Activated CD8-positive, alpha-beta T cell treated with anti-CD3 and anti-CD28 coated beads for 36 hours (primary cell): ENCODE data around the gene DPYD. TPM values are rescaled to one million over a fixed set of nuclear protein-coding genes. Genes with fewer than 3 reads are reported as not detected.

Source experiments
- ATAC-seq: fragments of 200-7000 bp; cut with Tn5 transposase; one replicate; pipeline ENCODE4 v1.10.0; 2021; ENCODE audit warnings: mild to moderate bottlenecking, moderate library complexity
- CTCF ChIA-PET: fragments of 350-600 bp; sonication (Branson Sonifier 250); formaldehyde crosslinking; loops from one replicate; lab custom pipeline; 2021; ENCODE audit warnings: antibody characterized with exemption; lab: Charles Lee
- POLR2A ChIA-PET: fragments of 350-600 bp; sonication (Branson Sonifier 250); formaldehyde crosslinking; loops from one replicate; lab custom pipeline; 2021; ENCODE audit warnings: antibody characterized with exemption; lab: Charles Lee
- DNase-seq: peaks from one replicate; pipeline ENCODE4 v3.0.0-alpha.2; 2020
- H3K27ac Mint-ChIP-seq: one replicate; pipeline ENCODE4 v1.8.0; 2021; ENCODE audit warnings: mild to moderate bottlenecking, mixed read lengths
- H3K27me3 Mint-ChIP-seq: one replicate; pipeline ENCODE4 v1.8.0; 2021; ENCODE audit warnings: mixed read lengths
- H3K36me3 Mint-ChIP-seq: one replicate; pipeline ENCODE4 v1.8.0; 2021; ENCODE audit warnings: low read depth, mixed read lengths
- H3K4me1 Mint-ChIP-seq: one replicate; pipeline ENCODE4 v1.8.0; 2021; ENCODE audit warnings: low read depth, mixed read lengths
- H3K4me3 Mint-ChIP-seq: one replicate; pipeline ENCODE4 v1.8.0; 2021; ENCODE audit warnings: mild to moderate bottlenecking, moderate library complexity, mixed read lengths
- H3K9me3 Mint-ChIP-seq: one replicate; pipeline ENCODE4 v1.8.0; 2021; ENCODE audit warnings: mixed read lengths
- intact Hi-C: fragments of 100-400 bp; cut with micrococcal nuclease; formaldehyde crosslinking; loops from one replicate; pipeline ENCODE4 v1.10.0; 2022
- total RNA-seq, 2 experiments: library from RNA; stranded (reverse); gene quantifications; one replicate each; pipeline ENCODE4 v1.2.3, GENCODE V29; 2021
- TF ChIP-seq, protein P1 (sequence below): fragments of 200-600 bp; IDR thresholded peaks from one replicate; pipeline ENCODE4 v1.8.0; 2022; ENCODE audit warnings: antibody characterized with exemption, mild to moderate bottlenecking

The DPYD gene
- total RNA-seq, 2 experiments from 2014 or later: 10.7 to 10.8 TPM

DNA sequence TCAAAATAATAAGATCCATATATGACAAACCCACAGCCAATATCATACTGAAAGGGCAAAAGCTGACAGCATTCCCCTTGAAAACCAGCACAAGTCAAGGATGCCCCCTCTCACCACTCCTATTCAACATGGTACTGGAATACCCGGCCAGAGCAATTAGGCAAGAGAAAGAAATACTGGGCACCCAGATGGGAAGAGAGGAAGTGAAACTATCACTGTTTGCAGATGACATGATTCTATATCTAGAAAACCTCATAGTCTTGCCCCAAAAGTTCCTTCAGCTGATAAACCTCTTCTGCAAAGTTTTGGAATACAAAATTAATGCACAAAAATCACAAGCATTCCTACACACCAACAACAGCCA lies 756.6 kb downstream of the DPYD start:
- DNase-seq: no peak
- TF ChIP-seq, protein P1, sequence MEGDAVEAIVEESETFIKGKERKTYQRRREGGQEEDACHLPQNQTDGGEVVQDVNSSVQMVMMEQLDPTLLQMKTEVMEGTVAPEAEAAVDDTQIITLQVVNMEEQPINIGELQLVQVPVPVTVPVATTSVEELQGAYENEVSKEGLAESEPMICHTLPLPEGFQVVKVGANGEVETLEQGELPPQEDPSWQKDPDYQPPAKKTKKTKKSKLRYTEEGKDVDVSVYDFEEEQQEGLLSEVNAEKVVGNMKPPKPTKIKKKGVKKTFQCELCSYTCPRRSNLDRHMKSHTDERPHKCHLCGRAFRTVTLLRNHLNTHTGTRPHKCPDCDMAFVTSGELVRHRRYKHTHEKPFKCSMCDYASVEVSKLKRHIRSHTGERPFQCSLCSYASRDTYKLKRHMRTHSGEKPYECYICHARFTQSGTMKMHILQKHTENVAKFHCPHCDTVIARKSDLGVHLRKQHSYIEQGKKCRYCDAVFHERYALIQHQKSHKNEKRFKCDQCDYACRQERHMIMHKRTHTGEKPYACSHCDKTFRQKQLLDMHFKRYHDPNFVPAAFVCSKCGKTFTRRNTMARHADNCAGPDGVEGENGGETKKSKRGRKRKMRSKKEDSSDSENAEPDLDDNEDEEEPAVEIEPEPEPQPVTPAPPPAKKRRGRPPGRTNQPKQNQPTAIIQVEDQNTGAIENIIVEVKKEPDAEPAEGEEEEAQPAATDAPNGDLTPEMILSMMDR: no peak
- no peaks in the 10 kb centered on the region for H3K4me1 Mint-ChIP-seq
- intact Hi-C loops: no loop called here
- H3K27ac Mint-ChIP-seq: no peak overlapping the region
- no peaks in the 10 kb centered on the region for H3K27me3 Mint-ChIP-seq
- peaks cover 9% of the 10 kb centered on the region for H3K9me3 Mint-ChIP-seq
- ChIA-PET POLR2A (no interaction called here), CTCF (no interaction called here)
- H3K36me3 Mint-ChIP-seq: peaks cover 18% of the 10 kb centered on the region
- no peak overlapping the region for H3K4me3 Mint-ChIP-seq
- ATAC-seq: no peak

DNA sequence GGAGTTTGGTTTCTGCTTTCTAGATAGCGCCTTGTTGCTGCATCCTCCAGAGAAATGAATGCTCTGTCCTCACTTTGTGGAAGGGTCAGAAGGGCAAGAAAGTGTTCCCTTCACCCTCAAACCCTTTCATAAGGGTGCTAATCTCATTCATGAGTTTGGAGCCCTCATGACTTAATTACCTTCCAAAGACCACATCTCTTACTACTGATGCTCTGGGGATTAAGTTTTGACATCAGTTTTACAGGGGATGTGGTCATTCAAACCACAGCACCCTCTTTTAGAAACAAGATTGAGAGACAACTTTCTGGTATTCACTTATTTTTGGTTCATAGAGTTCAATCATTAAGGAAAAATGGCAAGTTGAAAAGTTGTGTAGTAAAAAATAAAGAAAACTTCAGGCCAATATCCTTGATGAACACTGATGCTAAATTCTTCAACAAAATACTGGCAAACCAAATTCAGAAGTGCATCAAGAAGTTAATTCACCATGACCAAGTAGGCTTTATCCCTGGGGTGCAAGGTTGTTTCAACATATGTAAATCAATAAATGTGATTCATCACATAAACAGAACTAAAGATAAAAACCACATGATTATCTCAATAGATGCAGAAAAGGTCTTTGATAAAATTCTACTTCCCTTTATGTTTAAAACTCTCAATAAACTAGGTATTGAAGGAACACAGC lies 757.1 kb downstream of the DPYD start:
- TF ChIP-seq, protein P1: no peak
- H3K36me3 Mint-ChIP-seq: peaks cover 18% of the 10 kb centered on the region
- H3K27ac Mint-ChIP-seq: no peak overlapping the region
- CTCF ChIA-PET: no interaction called here
- H3K9me3 Mint-ChIP-seq: peaks cover 9% of the 10 kb centered on the region
- intact Hi-C loops: no loop called here
- DNase-seq (no peak), ATAC-seq (no peak)
- no peak overlapping the region for H3K4me3 Mint-ChIP-seq
- H3K27me3 Mint-ChIP-seq: no peaks in the 10 kb centered on the region
- POLR2A ChIA-PET: no interaction called here
- H3K4me1 Mint-ChIP-seq: no peaks in the 10 kb centered on the region

DNA sequence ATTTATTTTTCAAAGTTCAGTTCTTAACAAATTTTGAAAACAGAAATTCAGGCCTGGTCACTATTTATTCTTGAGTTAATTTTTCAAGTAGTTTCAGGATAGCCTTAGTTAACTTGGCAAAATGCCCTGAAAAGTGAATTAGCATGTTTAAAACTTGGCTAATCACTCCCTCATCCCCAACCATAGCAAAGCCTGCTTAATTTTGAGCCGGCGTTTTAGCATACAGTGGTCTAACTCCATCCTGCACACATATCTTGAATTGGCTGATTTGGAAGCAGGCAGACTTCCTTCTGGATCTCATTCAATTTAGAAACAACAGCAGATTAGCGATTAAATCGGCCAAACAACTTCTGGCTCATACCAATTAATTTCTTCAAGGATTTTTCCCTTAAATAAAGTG lies 760.0 kb downstream of the DPYD start:
- DNase-seq: no peak
- H3K9me3 Mint-ChIP-seq: peaks cover 13% of the 10 kb centered on the region
- no peak for ATAC-seq
- H3K4me3 Mint-ChIP-seq: no peak overlapping the region
- CTCF ChIA-PET: no interaction called here
- TF ChIP-seq, protein P1: no peak
- intact Hi-C loops: no loop called here
- no peaks in the 10 kb centered on the region for H3K27me3 Mint-ChIP-seq
- POLR2A ChIA-PET: no interaction called here
- no peak overlapping the region for H3K27ac Mint-ChIP-seq
- no peaks in the 10 kb centered on the region for H3K4me1 Mint-ChIP-seq
- H3K36me3 Mint-ChIP-seq: peaks cover 23% of the 10 kb centered on the region

DNA sequence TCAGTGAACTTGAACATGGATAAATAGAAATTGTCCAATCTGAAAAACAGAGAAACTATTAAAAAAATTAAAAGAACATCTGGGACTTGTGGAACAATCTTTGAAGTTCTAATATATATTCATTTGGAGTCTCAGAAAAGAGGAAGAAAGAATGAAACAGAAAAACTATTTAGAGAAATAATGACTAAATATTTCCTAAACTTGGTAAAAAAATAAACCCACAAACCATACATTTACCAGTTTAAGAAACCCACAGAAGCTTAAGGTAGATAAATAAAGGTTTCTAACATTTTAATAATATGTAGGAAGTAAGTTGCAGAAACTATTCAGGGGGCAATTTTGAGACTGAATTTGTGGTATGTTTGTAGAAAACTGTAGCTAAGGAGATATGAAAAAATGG lies 761.5 kb downstream of the DPYD start:
- peaks cover 20% of the 10 kb centered on the region for H3K36me3 Mint-ChIP-seq
- CTCF ChIA-PET: no interaction called here
- intact Hi-C loops: no loop called here
- no peak for DNase-seq
- ATAC-seq: no peak
- H3K27ac Mint-ChIP-seq: no peak overlapping the region
- POLR2A ChIA-PET: no interaction called here
- H3K4me3 Mint-ChIP-seq: no peak overlapping the region
- H3K4me1 Mint-ChIP-seq: no peaks in the 10 kb centered on the region
- peaks cover 10% of the 10 kb centered on the region for H3K9me3 Mint-ChIP-seq
- no peaks in the 10 kb centered on the region for H3K27me3 Mint-ChIP-seq
- TF ChIP-seq, protein P1: no peak

DNA sequence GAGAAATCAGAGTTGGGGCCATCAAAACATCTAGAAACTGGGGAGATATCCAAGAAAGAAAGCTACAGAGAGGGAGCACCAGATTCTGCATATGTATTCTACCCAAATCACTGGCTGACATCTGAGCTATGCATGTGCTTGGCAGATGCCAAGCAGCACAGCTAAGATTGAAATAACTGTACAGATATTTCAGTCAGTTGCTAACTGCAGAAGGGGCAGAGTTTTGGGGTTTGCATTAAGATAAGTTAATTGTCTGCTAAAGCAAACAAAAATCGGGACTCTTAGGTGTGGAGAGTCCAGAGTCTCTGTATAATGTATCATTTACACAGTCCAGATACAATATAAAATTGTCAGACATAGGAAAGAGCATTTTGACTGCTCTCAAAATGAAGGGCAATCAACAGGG lies 762.1 kb downstream of the DPYD start:
- Mint-ChIP-seq H3K4me3 (no peak overlapping the region), H3K27me3 (no peaks in the 10 kb centered on the region), H3K27ac (no peak overlapping the region), H3K9me3 (peaks cover 11% of the 10 kb centered on the region), H3K4me1 (no peaks in the 10 kb centered on the region), H3K36me3 (peaks cover 19% of the 10 kb centered on the region)
- DNase-seq (no peak), ATAC-seq (no peak)
- CTCF ChIA-PET: no interaction called here
- TF ChIP-seq, protein P1: no peak
- POLR2A ChIA-PET: no interaction called here
- intact Hi-C loops: no loop called here
